ENCODE measurements around the gene USP6.

GRCh38 chr17:5182597-5183409 lies 67.0 kb downstream of the USP6 start:
- TF ChIP-seq, protein P1, sequence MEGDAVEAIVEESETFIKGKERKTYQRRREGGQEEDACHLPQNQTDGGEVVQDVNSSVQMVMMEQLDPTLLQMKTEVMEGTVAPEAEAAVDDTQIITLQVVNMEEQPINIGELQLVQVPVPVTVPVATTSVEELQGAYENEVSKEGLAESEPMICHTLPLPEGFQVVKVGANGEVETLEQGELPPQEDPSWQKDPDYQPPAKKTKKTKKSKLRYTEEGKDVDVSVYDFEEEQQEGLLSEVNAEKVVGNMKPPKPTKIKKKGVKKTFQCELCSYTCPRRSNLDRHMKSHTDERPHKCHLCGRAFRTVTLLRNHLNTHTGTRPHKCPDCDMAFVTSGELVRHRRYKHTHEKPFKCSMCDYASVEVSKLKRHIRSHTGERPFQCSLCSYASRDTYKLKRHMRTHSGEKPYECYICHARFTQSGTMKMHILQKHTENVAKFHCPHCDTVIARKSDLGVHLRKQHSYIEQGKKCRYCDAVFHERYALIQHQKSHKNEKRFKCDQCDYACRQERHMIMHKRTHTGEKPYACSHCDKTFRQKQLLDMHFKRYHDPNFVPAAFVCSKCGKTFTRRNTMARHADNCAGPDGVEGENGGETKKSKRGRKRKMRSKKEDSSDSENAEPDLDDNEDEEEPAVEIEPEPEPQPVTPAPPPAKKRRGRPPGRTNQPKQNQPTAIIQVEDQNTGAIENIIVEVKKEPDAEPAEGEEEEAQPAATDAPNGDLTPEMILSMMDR (IDR thresholded peaks at IDR 0.05) = no peak
- TF ChIP-seq POLR2A (IDR thresholded peaks at IDR 0.05) = no peak

All from tibial nerve (tissue), 3 donors.